AG04449 (cell line): ENCODE results near the gene CDH18.

Source experiments
- CTCF ChIA-PET: fragments of 350-600 bp; formaldehyde crosslinking; extraction: SDS; loops from one replicate; lab custom pipeline; 2021; ENCODE audit warnings: antibody characterized with exemption; lab: Yijun Ruan, JAX
- POLR2A ChIA-PET: fragments of 400-600, 350-600 bp; formaldehyde crosslinking; extraction: SDS; loops from one replicate; lab custom pipeline; 2020; ENCODE audit warnings: antibody characterized with exemption, inconsistent platforms; lab: Yijun Ruan, JAX
- DNase-seq: peaks from one replicate; pipeline ENCODE4 v3.0.0-alpha.2; 2010; ENCODE audit warnings: low read depth, low spot score
- H3K4me3 ChIP-seq: 2 replicates; pipeline ENCODE4 v1.5.1; 2011; ENCODE audit warnings: low read depth, mild to moderate bottlenecking, control low read depth, low read length
- TF ChIP-seq, protein P1 (sequence below): IDR thresholded peaks from one replicate; pipeline ENCODE4 v1.5.1; 2011; ENCODE audit warnings: mild to moderate bottlenecking, moderate library complexity, low read length, control low read depth, inconsistent platforms; ENCODE audit not compliant: insufficient read depth; ENCODE audit errors: missing control alignments

CDH18 gene

DNA sequence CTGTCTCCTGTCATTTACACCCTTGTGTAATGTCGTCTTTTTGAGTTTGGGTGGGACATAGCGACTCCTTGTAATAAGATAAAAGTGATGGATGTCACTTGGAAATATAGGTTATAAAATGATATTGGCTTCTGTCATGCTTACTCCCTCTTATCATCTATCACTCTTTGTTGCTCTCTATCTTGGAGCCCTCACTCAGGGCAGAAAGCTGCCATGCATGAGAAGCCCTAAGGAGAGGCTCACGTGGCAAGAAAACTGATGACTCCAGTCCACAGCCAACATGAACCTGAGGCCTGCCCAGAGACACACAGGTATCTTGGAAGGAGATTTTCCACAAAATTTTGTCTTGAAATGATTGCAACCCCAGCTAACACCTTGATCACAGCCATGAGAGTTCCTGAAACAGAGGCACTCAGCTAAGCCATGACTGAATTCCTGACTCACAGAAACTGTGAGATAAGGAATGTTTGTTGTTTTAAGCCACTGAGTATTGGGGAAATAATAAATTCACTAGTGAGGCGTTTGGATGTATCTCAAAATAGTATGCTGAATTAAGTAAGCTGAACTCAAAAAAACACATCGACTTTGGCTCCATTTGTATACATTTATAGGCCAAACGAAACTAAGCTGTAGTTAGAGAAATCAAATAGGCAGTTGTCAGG lies 216.7 kb downstream of the CDH18 start:
- no peak for DNase-seq
- CTCF ChIA-PET, result no interaction called here
- H3K4me3 ChIP-seq, result no peak overlapping the region
- POLR2A ChIA-PET, result no interaction called here
- TF ChIP-seq, protein P1, sequence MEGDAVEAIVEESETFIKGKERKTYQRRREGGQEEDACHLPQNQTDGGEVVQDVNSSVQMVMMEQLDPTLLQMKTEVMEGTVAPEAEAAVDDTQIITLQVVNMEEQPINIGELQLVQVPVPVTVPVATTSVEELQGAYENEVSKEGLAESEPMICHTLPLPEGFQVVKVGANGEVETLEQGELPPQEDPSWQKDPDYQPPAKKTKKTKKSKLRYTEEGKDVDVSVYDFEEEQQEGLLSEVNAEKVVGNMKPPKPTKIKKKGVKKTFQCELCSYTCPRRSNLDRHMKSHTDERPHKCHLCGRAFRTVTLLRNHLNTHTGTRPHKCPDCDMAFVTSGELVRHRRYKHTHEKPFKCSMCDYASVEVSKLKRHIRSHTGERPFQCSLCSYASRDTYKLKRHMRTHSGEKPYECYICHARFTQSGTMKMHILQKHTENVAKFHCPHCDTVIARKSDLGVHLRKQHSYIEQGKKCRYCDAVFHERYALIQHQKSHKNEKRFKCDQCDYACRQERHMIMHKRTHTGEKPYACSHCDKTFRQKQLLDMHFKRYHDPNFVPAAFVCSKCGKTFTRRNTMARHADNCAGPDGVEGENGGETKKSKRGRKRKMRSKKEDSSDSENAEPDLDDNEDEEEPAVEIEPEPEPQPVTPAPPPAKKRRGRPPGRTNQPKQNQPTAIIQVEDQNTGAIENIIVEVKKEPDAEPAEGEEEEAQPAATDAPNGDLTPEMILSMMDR, result no peak

DNA sequence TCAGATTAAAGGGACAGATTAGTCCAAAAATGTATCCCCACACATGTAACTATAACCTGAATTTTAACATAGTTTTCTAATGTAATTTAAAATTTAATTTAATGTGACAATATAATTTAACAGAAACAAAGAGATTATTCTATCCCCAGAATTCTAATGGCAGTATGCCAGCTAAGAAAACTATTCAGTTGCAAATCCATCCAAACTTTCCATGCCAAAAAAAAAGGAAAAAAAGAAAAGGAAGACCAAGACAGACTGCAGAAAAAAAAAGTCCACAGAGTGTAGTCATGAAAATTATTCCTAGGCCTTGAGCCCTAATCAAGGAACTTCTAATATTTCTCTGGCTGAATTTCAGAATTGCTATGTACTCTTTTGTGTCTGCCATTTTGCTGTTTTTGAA lies 217.6 kb downstream of the CDH18 start:
- H3K4me3 ChIP-seq, result no peak overlapping the region
- DNase-seq, result no peak
- ChIA-PET CTCF (no interaction called here), POLR2A (no interaction called here)
- TF ChIP-seq, protein P1, result no peak

DNA sequence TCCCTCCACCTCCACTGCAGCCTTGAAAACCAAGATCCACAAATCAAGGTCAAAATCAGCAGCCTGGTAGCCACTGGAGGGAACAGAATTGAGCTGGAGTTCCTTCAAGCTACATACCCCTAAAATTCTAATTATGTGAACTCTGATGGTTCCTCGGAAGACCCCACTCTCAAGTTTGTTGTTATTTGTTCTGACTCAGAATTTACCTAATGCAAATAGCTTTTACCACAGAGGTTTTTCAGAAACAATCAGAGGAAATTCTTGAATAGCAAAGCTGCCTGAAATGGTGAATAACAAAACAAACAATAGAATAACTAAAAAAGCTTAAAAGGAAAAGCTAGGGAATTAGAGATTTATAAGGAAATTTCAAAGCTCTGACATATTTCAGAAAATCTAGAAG lies 220.0 kb downstream of the CDH18 start:
- TF ChIP-seq, protein P1, result no peak
- ChIA-PET POLR2A (no interaction called here), CTCF (no interaction called here)
- H3K4me3 ChIP-seq, result no peak overlapping the region
- DNase-seq, result no peak

DNA sequence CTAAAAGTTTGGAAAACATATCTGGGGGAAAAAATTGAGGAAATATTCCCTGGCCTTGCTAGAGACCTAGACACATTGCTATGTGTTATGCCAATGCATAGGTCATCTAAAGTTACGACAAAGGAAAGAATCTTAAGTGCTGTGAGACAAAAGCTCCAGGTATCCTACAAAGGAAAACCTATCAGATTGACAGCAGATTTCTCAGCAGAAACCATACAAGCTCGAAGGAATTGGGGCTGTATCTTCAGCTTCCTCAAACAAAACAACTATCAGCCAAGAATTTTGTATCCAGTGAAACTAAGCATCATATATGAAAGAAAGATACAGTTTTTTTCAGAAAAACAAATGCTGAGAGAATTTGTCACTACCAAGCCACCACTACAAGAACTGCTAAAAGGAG lies 234.4 kb downstream of the CDH18 start:
- CTCF ChIA-PET, result no interaction called here
- POLR2A ChIA-PET, result no interaction called here
- DNase-seq, result no peak
- no peak overlapping the region for H3K4me3 ChIP-seq
- TF ChIP-seq, protein P1, result no peak

DNA sequence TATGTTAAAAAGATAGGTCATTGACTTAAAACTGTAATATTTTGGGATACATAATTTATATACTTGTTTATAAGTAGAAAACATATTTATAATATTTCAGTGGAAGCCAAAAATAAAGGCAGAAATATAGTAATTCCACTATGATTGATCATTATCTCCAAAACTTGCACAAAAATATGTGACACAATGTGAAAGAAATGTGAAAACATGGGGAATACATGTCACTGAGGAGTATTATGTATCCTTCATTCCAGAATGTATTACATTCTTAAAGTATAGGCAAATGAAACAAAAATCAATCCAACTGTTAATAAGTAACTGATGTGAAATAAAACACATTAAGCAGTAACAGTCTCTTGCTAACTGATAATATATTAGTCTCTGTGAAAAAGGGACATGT lies 236.7 kb downstream of the CDH18 start:
- CTCF ChIA-PET, result no interaction called here
- POLR2A ChIA-PET, result no interaction called here

DNA sequence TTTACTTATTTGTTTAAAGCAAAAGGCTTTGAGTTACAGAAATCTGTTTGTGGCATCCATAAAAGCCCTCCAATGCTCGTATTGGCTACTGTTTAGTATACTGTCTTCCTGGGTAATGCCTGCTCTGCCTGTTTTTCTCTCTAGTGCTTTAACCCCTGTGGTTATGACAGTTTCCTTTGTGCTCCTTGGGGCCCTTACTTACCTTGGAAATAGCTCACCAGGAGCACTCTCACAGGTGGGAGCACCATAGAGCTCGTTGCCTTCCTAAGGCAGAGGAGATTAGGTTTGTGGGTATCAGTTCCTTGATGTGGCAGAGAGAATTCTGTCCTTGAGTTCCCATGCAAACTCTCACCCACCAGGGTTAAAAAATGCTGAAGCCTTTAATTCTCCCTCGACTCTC lies 242.8 kb downstream of the CDH18 start:
- TF ChIP-seq, protein P1, result no peak
- ChIA-PET CTCF (no interaction called here), POLR2A (no interaction called here)
- no peak overlapping the region for H3K4me3 ChIP-seq
- no peak for DNase-seq

More for the DNA sequence above, 236.7 kb downstream of the CDH18 start:
- no peak for DNase-seq
- no peak overlapping the region for H3K4me3 ChIP-seq
- TF ChIP-seq, protein P1, result no peak
